Karpas-422 (cell line): ENCODE results near the gene GARIN3. TPM values are rescaled to one million over a fixed set of nuclear protein-coding genes. Genes with fewer than 3 reads are reported as not detected.
A peak's percentile ranks its signal among the peaks of the same experiment; 100 is the strongest.

Source experiments
- DNase-seq: peaks from one replicate; pipeline ENCODE4 v3.0.0-alpha.2; 2015
- H2AFZ ChIP-seq: fragments of 200-600 bp; sonication (generic); 2 replicates; pipeline ENCODE4 v1.6.1; 2014; ENCODE audit warnings: antibody characterized with exemption, low read length, mixed read lengths
- H3K27ac ChIP-seq: fragments of 200-600 bp; sonication (generic); 2 replicates; pipeline ENCODE4 v1.5.1; 2014; ENCODE audit warnings: mild to moderate bottlenecking, low read length, moderate library complexity
- H3K27me3 ChIP-seq: fragments of 200-600 bp; sonication (generic); 2 replicates; pipeline ENCODE4 v1.6.1; 2014; ENCODE audit warnings: low read length, mixed read lengths
- H3K36me3 ChIP-seq: fragments of 200-600 bp; sonication (generic); 2 replicates; pipeline ENCODE4 v1.6.1; 2014; ENCODE audit warnings: low read length, mixed read lengths; ENCODE audit not compliant: insufficient read depth
- H3K4me1 ChIP-seq: fragments of 200-600 bp; sonication (generic); 2 replicates; pipeline ENCODE4 v1.6.1; 2014; ENCODE audit warnings: mild to moderate bottlenecking, low read length, mixed read lengths
- H3K4me2 ChIP-seq: fragments of 200-600 bp; sonication (generic); 2 replicates; pipeline ENCODE4 v1.6.1; 2014; ENCODE audit warnings: low read length, low read depth, mild to moderate bottlenecking; ENCODE audit not compliant: poor library complexity, severe bottlenecking
- H3K4me3 ChIP-seq: fragments of 200-600 bp; sonication (generic); 2 replicates; pipeline ENCODE4 v1.5.1; 2014; ENCODE audit warnings: mild to moderate bottlenecking, antibody characterized with exemption, low read length, mixed read lengths
- H3K79me2 ChIP-seq: fragments of 200-600 bp; sonication (generic); 2 replicates; pipeline ENCODE4 v1.6.1; 2014; ENCODE audit warnings: mild to moderate bottlenecking, low read length, mixed read lengths
- H3K9ac ChIP-seq: fragments of 200-600 bp; sonication (generic); 2 replicates; pipeline ENCODE4 v1.6.0; 2014; ENCODE audit warnings: low read length
- H3K9me2 ChIP-seq: fragments of 200-600 bp; sonication (generic), shearing (Covaris generic); replicated peaks from 2 replicates; pipeline ENCODE4 v1.6.0; 2014; ENCODE audit warnings: mild to moderate bottlenecking, low read length, moderate library complexity; ENCODE audit not compliant: insufficient read depth
- H3K9me3 ChIP-seq: fragments of 300-700, 200-600 bp; sonication (generic); 2 replicates; pipeline ENCODE4 v1.6.1; 2014; ENCODE audit warnings: low read length, mixed read lengths
- H4K20me1 ChIP-seq: fragments of 200-600 bp; sonication (generic); 2 replicates; pipeline ENCODE4 v1.6.1; 2014; ENCODE audit warnings: mild to moderate bottlenecking, antibody characterized with exemption, low read length, low read depth; ENCODE audit not compliant: insufficient read depth
- total RNA-seq: library from RNA; depleted of rRNA; stranded (reverse); fragments of >200 nt; shearing (Covaris generic); gene quantifications from 2 replicates; pipeline ENCODE4 v1.2.3, GENCODE V29; 2014; ENCODE audit warnings: low replicate concordance

Gene GARIN3
- total RNA-seq, 1 experiment from 2014 or later, result not detected

DNA sequence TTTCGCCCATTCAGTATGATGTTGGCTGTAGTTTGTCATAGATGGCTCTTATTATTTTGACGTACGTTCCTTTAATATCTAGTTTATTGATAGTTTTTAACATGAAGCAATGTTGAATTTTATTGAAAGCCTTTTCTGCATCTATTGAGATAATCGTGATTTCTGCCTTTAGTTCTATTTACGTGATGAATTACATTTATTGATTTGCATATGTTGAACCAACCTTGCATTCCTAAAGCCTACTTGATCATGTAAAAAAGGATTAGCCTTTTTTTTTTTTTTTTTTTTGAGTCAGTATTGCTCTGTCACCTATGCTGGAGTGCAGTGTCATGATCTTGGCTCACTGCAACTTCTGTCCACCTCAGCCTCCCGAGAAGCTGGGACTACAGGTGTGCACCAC is 39.6 kb upstream of the GARIN3 start:
- no peak overlapping the region for H2AFZ ChIP-seq
- H3K27me3 ChIP-seq, result no peaks in the 10 kb centered on the region
- H3K36me3 ChIP-seq, result no peaks in the 10 kb centered on the region
- H3K9ac ChIP-seq, result no peak overlapping the region
- DNase-seq, result no peak
- peaks cover 4% of the 10 kb centered on the region for H3K4me1 ChIP-seq
- H4K20me1 ChIP-seq, result no peaks in the 10 kb centered on the region
- H3K4me2 ChIP-seq, result no peak overlapping the region
- H3K9me2 ChIP-seq, result no peaks in the 10 kb centered on the region
- H3K4me3 ChIP-seq, result no peak overlapping the region
- no peaks in the 10 kb centered on the region for H3K79me2 ChIP-seq
- no peak overlapping the region for H3K27ac ChIP-seq
- H3K9me3 ChIP-seq, result peaks cover 8% of the 10 kb centered on the region

DNA sequence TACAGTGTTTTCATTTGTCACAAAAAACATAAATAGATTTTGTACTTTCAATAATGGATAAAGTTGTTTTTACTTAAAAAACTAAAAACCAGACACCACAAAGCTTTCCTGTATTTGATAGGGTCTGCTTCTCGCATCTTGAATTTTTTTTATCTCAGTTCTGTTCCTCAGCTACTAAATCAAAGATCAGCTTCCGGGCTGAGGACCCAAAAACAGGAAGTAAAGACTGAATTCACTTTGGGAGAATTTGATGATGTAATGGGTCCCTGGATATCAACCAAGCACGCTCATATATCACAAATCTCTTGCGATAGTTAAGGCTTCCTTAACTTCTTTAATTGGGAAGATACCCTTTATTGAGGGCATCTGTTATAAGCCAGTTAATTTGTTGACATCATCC is 38.7 kb upstream of the GARIN3 start:
- Histone ChIP-seq H3K36me3 (no peaks in the 10 kb centered on the region), H3K4me2 (no peak overlapping the region), H3K4me3 (no peak overlapping the region), H3K27me3 (no peaks in the 10 kb centered on the region), H3K27ac (no peak overlapping the region), H3K9me2 (no peaks in the 10 kb centered on the region), H3K9me3 (peaks cover 8% of the 10 kb centered on the region), H3K9ac (no peak overlapping the region), H4K20me1 (no peaks in the 10 kb centered on the region), H2AFZ (peak overlapping the region; percentile 73; the same call in 1 of the 2 replicates), H3K4me1 (peaks cover 3% of the 10 kb centered on the region; the same call in 1 of the 2 replicates), H3K79me2 (no peaks in the 10 kb centered on the region)
- DNase-seq, result peak; percentile 65

DNA sequence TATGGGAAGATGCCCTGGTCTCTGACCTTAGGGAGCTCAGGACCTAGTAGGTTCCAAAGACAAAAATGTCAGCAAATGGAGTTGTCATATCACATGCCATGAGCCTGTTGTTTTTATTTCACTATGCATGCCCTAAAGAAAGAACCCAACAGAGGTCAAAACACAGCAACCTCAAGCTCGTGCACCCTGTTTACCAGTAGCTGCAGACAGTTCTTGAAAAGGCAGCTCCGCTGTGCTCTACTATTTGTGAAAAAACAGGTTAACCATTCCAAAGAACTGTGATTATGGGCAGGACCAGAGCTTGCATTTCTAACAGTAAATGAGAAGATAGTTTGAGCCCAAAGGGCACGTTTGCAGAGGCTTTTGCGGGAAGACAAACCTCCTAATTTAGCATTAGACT is 37.4 kb upstream of the GARIN3 start:
- Histone ChIP-seq H3K4me2 (no peak overlapping the region), H3K4me3 (no peak overlapping the region), H4K20me1 (no peaks in the 10 kb centered on the region), H3K9ac (no peak overlapping the region), H3K79me2 (no peaks in the 10 kb centered on the region), H3K9me2 (no peaks in the 10 kb centered on the region), H3K4me1 (peaks cover 3% of the 10 kb centered on the region; the same call in 1 of the 2 replicates), H3K27me3 (no peaks in the 10 kb centered on the region), H3K9me3 (peaks cover 8% of the 10 kb centered on the region), H3K27ac (no peak overlapping the region), H2AFZ (no peak overlapping the region), H3K36me3 (no peaks in the 10 kb centered on the region)
- DNase-seq, result no peak

DNA sequence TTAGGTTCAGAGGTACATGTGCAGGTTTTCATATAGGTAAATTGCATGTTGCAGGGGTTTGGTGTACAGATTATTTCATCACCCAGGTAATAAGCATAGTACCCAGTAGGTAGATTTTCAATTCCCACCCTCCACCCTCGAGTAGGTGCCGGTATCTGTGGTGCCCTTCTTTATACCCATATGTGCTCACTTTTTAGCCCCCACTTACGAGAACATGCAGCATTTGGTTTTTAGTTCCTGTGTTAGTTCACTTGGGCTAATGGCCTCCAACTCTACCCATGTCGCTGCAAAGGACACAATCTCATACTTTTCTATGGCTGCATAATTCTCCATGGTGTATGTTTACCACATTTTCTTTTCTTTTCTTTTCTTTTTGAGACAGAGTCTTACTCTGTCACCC is 35.8 kb upstream of the GARIN3 start:
- Histone ChIP-seq H3K4me2 (no peak overlapping the region), H3K36me3 (no peaks in the 10 kb centered on the region), H4K20me1 (no peaks in the 10 kb centered on the region), H3K4me1 (peaks cover 6% of the 10 kb centered on the region; the same call in 1 of the 2 replicates), H3K9me2 (no peaks in the 10 kb centered on the region), H3K9ac (no peak overlapping the region), H3K27me3 (no peaks in the 10 kb centered on the region), H3K27ac (no peak overlapping the region), H2AFZ (no peak overlapping the region), H3K4me3 (no peak overlapping the region), H3K79me2 (no peaks in the 10 kb centered on the region), H3K9me3 (peaks cover 8% of the 10 kb centered on the region)
- no peak for DNase-seq

DNA sequence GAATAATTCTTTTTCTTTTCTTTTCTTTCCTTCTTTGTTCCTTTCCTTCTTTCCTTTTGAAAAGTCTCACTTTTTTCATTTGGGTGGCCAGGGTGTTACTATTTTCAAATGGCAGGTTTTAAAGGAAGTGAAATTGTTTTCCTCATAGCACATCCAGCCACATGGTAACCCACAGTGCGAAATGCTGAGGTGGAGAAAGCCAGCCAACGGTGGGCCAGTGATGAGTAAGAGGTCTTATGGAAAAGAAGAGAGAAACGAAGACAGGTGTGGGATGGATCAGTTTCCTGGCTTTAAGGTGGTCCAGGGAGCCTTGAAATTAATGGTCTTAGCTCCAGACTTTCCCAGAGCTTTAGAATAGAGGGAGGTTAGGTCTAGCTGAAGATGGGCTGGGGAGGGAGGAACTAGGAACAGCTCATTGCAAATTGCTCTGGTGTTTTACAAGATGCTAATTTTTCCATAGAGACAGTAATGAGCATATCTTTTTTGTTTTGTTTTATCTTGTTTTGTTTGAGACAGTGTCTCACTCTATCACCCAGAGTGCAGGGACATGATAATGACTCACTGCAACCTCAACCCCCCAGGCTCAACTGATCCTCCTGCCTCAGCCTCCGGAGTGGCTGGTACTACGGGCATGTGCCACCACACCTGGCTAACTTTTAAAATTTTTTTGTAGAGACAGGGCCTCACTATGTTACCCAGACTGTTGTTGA is 32.4 kb upstream of the GARIN3 start:
- Histone ChIP-seq H3K9ac (no peak overlapping the region), H3K36me3 (no peaks in the 10 kb centered on the region), H3K9me2 (no peaks in the 10 kb centered on the region), H3K27me3 (no peaks in the 10 kb centered on the region), H3K4me3 (no peak overlapping the region), H3K27ac (no peak overlapping the region), H3K79me2 (no peaks in the 10 kb centered on the region), H2AFZ (no peak overlapping the region), H3K4me2 (no peak overlapping the region), H3K9me3 (no peaks in the 10 kb centered on the region), H4K20me1 (no peaks in the 10 kb centered on the region), H3K4me1 (peaks cover 4% of the 10 kb centered on the region; the same call in 1 of the 2 replicates)
- no peak for DNase-seq

DNA sequence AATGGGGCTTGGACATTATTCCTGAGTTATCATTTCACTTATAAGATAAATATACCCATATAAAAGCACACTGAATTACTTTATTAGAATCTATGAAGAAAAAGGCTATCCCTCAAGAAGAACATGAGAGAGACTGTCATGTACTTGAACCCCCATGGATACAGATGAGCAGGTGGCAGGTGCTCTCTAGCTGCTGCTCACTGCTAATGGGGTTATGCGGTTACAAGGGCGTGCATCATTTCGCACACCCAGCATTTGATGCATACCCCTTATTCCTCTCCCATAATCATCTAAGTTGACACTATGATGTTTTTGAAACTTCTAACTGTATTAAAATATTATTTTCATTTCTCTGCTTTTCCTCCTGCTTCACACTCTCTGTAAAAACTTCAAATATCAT is 31.0 kb upstream of the GARIN3 start:
- Histone ChIP-seq H3K4me1 (peaks cover 4% of the 10 kb centered on the region; the same call in 1 of the 2 replicates), H3K27ac (no peak overlapping the region), H2AFZ (no peak overlapping the region), H3K9me3 (no peaks in the 10 kb centered on the region), H3K79me2 (no peaks in the 10 kb centered on the region), H3K4me2 (no peak overlapping the region), H3K9ac (no peak overlapping the region), H3K4me3 (no peak overlapping the region), H3K9me2 (no peaks in the 10 kb centered on the region), H3K36me3 (no peaks in the 10 kb centered on the region), H4K20me1 (no peaks in the 10 kb centered on the region), H3K27me3 (no peaks in the 10 kb centered on the region)
- no peak for DNase-seq

DNA sequence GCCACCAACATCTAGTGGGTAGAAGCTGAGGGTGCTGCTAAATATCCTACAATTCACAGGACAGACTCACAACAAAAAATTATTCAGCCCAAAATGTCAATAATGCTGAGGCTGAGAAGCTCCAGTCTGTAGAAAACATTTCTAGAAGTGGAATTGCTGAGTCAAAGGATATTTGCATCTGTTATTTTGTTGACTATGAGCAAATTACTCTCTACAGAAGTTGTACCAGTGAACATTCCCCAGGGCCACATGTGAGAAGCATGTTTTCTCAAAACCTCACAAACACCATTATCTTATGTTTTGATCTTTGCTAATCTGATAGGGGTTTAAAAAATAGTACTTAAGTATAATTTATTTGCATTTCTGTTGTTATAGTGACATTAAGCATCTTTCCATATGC is 30.0 kb upstream of the GARIN3 start:
- no peak overlapping the region for H3K4me3 ChIP-seq

DNA sequence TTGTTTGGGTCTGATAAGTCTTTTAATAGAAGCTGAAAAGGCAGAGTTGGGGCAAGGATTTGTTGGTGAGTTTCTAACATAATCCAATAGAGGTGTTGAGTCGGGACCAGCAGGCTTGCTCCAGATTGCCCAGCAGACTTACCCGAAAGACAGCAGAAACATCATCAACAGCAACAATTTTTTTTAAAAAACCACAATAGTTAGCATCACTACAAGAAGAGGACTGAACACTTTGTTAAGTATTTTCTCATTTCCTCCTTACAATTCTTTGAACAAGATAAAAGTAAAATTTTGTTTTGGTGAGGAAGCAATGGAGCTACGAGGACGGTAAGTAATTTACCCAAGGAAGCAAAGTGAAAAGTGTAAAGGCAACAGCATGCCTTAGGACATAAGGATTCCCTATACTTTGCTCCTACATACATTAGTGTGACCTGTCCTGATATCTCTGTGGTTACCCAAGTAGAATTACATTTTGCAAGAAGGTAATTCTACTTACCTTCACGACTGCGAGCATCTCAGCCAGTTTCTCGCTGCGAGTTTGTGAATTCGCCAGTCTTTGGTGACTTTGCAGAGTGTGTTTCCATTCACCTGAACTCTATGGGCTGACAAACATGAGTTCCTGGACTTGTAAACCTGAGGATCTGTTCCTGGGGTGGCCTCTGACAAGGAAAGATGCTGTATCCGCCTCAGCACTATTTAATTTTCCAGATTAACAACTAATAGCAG is 27.8 kb upstream of the GARIN3 start:
- Histone ChIP-seq H3K9me2 (no peaks in the 10 kb centered on the region), H3K9me3 (no peaks in the 10 kb centered on the region), H3K79me2 (no peaks in the 10 kb centered on the region), H3K9ac (no peak overlapping the region), H3K4me2 (no peak overlapping the region), H4K20me1 (no peaks in the 10 kb centered on the region), H3K27ac (no peak overlapping the region), H3K36me3 (no peaks in the 10 kb centered on the region), H3K4me1 (peaks cover 4% of the 10 kb centered on the region; the same call in 1 of the 2 replicates), H3K4me3 (no peak overlapping the region), H2AFZ (no peak overlapping the region), H3K27me3 (no peaks in the 10 kb centered on the region)
- no peak for DNase-seq

More for the DNA sequence above, 30.0 kb upstream of the GARIN3 start:
- Histone ChIP-seq H3K9me3 (no peaks in the 10 kb centered on the region), H3K4me2 (no peak overlapping the region), H3K27me3 (no peaks in the 10 kb centered on the region), H3K4me1 (peaks cover 4% of the 10 kb centered on the region; the same call in 1 of the 2 replicates), H3K9ac (no peak overlapping the region), H2AFZ (no peak overlapping the region), H3K79me2 (no peaks in the 10 kb centered on the region), H3K27ac (no peak overlapping the region), H3K36me3 (no peaks in the 10 kb centered on the region), H3K9me2 (no peaks in the 10 kb centered on the region), H4K20me1 (no peaks in the 10 kb centered on the region)
- DNase-seq, result no peak
